Astrocyte (in vitro differentiated cells and primary cell): ENCODE data around the gene GYG1.

Experiments
- CTCF ChIP-seq: IDR thresholded peaks from 2 replicates; pipeline ENCODE4 v1.5.1; 2011; ENCODE audit warnings: low read depth, mild to moderate bottlenecking, inconsistent platforms, low read length, moderate library complexity; ENCODE audit not compliant: insufficient read depth
- EZH2 ChIP-seq: IDR thresholded peaks from 2 replicates; pipeline ENCODE4 v1.6.1; 2012; ENCODE audit warnings: mild to moderate bottlenecking, low read length, inconsistent platforms; ENCODE audit not compliant: insufficient read depth

GRCh38 chr3:149007567-149008257 lies 16.4 kb downstream of the GYG1 start:
- no peak for TF ChIP-seq CTCF
- no peak for TF ChIP-seq EZH2
